Thyroid gland (tissue), 4 donors: ENCODE results near the gene METTL2B. TPM values are rescaled to one million over a fixed set of nuclear protein-coding genes. Genes with fewer than 3 reads are reported as not detected.
"Not testable (repeated sequence)": the region's sequence is repeated elsewhere in the genome, so short reads cannot be mapped to it uniquely, and the experiment has no call there.

Source experiments
- DNase-seq, 2 donors: peaks; one replicate each; pipeline ENCODE4 v3.0.0-alpha.2; 2019
- H3K27ac ChIP-seq, 3 donors: fragments of 200-600 bp; sonication (generic); 1 replicate in 2 of 3; 2 replicates in 1 of 3; pipeline ENCODE4 v1.5.1; 2016 to 2019; ENCODE audit warnings: mild to moderate bottlenecking in 1 of 3, moderate library complexity in 1 of 3
- H3K27me3 ChIP-seq: fragments of 200-600 bp; sonication (generic); one replicate; pipeline ENCODE4 v1.5.1; 2019
- H3K36me3 ChIP-seq, 2 donors: fragments of 200-600 bp; sonication (generic); one replicate each; pipeline ENCODE4 v1.5.1; 2016 to 2019
- H3K4me1 ChIP-seq, 2 donors: fragments of 200-600 bp; sonication (generic); one replicate each; pipeline ENCODE4 v1.5.1; 2017 to 2019
- H3K4me3 ChIP-seq, 3 donors: fragments of 200-600 bp; sonication (generic); replicated peaks in 1 of 3; 1 replicate in 2 of 3; 2 replicates in 1 of 3; pipeline ENCODE4 v1.5.1; 2016; ENCODE audit warnings: mild to moderate bottlenecking in 1 of 3
- H3K9me3 ChIP-seq: fragments of 200-600 bp; sonication (generic); one replicate; pipeline ENCODE4 v1.5.1; 2017
- POLR2A ChIP-seq, 2 donors: fragments of 450-650 bp; IDR thresholded peaks; one replicate each; pipeline ENCODE4 v1.6.1; 2017; ENCODE audit warnings: antibody characterized with exemption in 2 of 2, mild to moderate bottlenecking in 2 of 2, moderate library complexity in 1 of 2
- WGBS, 2 donors: methylation state at CpG; one replicate each; pipeline ENCODE4 v1.1.5; 2017; 5-methylcytosine and 5-hydroxymethylcytosine counted together
- intact Hi-C: fragments of 100-400 bp; cut with DNase I; formaldehyde crosslinking; loops from one replicate; pipeline ENCODE4 v1.15.1; 2023
- total RNA-seq, 4 donors: library from RNA; depleted of rRNA; stranded (reverse); fragments of >200 nt; gene quantifications; one replicate each; pipeline ENCODE4 v1.2.3, GENCODE V29; 2016
- TF ChIP-seq, protein P1 (sequence below), 6 experiments: fragments of 200-600 bp in 3 of 6; fragments of 450-650 bp in 3 of 6; sonication (generic) in 3 of 6; IDR thresholded peaks; one replicate each; pipeline ENCODE4 v1.5.1; 2016 to 2019; ENCODE audit warnings: antibody characterized with exemption in 6 of 6, mild to moderate bottlenecking in 2 of 6, inconsistent platforms in 1 of 6, moderate library complexity in 1 of 6

The METTL2B gene
- total RNA-seq, 4 donors from 2014 or later, result 29.2 to 39.0 (median 32.0) TPM

- Histone ChIP-seq H3K27me3 (no peaks in the 10 kb centered on the region), H3K4me3 (peak overlapping the region in 2 of 3 donors; percentile 9 to 88), H3K9me3 (no peaks in the 10 kb centered on the region), H3K4me1 (peaks cover 6 to 10% of the 10 kb centered on the region in 2 donors), H3K27ac (peak overlapping the region; percentile 95 to 99 (median 98)), H3K36me3 (no peaks in the 10 kb centered on the region)
- TF ChIP-seq, protein P1, sequence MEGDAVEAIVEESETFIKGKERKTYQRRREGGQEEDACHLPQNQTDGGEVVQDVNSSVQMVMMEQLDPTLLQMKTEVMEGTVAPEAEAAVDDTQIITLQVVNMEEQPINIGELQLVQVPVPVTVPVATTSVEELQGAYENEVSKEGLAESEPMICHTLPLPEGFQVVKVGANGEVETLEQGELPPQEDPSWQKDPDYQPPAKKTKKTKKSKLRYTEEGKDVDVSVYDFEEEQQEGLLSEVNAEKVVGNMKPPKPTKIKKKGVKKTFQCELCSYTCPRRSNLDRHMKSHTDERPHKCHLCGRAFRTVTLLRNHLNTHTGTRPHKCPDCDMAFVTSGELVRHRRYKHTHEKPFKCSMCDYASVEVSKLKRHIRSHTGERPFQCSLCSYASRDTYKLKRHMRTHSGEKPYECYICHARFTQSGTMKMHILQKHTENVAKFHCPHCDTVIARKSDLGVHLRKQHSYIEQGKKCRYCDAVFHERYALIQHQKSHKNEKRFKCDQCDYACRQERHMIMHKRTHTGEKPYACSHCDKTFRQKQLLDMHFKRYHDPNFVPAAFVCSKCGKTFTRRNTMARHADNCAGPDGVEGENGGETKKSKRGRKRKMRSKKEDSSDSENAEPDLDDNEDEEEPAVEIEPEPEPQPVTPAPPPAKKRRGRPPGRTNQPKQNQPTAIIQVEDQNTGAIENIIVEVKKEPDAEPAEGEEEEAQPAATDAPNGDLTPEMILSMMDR (IDR thresholded peaks at IDR 0.05), result no peak
- TF ChIP-seq POLR2A (IDR thresholded peaks at IDR 0.05), result no peak
- intact Hi-C loops, result loop anchor here (10.0 kb wide), 1 partner anchor 56 kb away; the partner anchor contains the start of gene METTL2B
- no peak for DNase-seq
- WGBS, 2 donors, result no CpG with 5 or more reads among the region's 38 CpGs
Observed at GRCh38 chr7:128530855-128531104, 54.2 kb downstream of the METTL2B start.

GRCh38 chr7:128531105-128531954 lies 54.8 kb downstream of the METTL2B start:
- peaks cover 6 to 10% of the 10 kb centered on the region in 2 donors for H3K4me1 ChIP-seq
- peak; percentile 81 for DNase-seq
- H3K27me3 ChIP-seq, H3K36me3 ChIP-seq, H3K9me3 ChIP-seq: not testable (repeated sequence)
- intact Hi-C loops, result loop anchor here (10.0 kb wide), 1 partner anchor 57 kb away; the partner anchor contains the start of gene METTL2B
- peak in 1 of 2 donors; percentile 47 for TF ChIP-seq POLR2A (IDR thresholded peaks at IDR 0.05)
- peak overlapping the region; percentile 53 to 88 (median 66) for H3K4me3 ChIP-seq
- H3K27ac ChIP-seq, result peak overlapping the region; percentile 95 to 99 (median 98)
- 0% methylated on average over 6 to 8 of the region's 92 CpGs for WGBS, 2 donors

DNA sequence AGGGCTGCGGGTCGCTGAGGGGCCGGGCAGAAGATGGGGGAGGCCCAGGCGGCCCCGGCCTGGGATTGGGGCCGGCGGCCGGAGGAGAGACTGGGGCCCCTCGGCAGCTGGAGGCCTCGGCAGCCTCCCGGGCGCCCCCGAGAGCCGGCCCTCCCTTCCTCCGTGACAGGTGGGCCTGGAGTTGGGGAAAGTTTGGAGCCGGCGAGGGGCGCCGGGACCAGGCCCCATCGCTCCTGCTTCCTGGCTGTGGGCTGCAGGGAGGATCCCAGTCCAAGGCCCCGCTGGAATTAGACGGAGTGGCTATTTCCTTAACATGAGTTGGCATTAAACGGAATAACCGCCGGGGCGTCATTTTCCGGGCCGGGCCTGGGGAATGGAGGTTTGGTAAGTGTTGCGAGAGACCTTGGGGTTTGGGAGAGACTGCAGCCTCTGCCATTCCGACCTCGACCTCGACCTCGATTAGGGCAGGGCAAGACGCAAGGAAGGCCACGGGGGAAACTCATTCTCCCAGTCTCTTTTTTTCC lies 55.5 kb downstream of the METTL2B start:
- Histone ChIP-seq H3K27ac (peak overlapping the region; percentile 95 to 99 (median 98)), H3K4me1 (peaks cover 6 to 10% of the 10 kb centered on the region in 2 donors), H3K4me3 (peak overlapping the region; percentile 23 to 88 (median 53))
- DNase-seq, result peak; percentile 21 to 34
- intact Hi-C loops, result loop anchor here (10.0 kb wide), 1 partner anchor 57 kb away; the partner anchor contains the start of gene METTL2B
- 0 to 1% methylated on average over 13 to 15 of the region's 35 CpGs for WGBS, 2 donors
- H3K9me3 ChIP-seq, H3K36me3 ChIP-seq, H3K27me3 ChIP-seq: not testable (repeated sequence)

DNA sequence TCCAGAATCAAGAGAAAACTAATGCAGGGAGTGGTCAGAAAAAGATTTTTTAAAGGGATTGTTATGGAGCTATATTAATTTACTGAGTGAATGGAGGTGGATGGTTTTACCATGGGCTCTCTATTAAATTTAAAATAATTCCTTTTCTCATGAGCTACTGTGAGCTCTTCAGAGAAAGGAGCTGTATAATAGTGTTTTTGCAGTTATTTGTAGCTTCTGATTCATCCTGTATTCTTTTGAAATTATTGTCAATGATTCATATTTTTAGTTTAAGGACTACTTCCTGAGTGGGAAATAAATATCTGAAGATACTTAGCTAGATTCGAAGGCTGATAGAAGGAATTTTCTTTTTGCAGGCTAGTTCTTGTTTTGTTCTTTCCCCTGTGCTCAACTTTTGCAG lies 56.4 kb downstream of the METTL2B start:
- peaks cover 6 to 10% of the 10 kb centered on the region in 2 donors for H3K4me1 ChIP-seq
- H3K36me3 ChIP-seq, H3K27ac ChIP-seq, DNase-seq, H3K9me3 ChIP-seq, H3K27me3 ChIP-seq: not testable (repeated sequence)
- 21 to 31% methylated on average over 1 of the region's 1 CpG for WGBS, 2 donors
- peak overlapping the region in 1 of 3 donors; percentile 88 for H3K4me3 ChIP-seq
- intact Hi-C loops, result loop anchor here (10.0 kb wide), 1 partner anchor 58 kb away; the partner anchor contains the start of gene METTL2B

GRCh38 chr7:128537410-128537809 lies 60.9 kb downstream of the METTL2B start:
- not testable (repeated sequence) for DNase-seq, H3K4me3 ChIP-seq, H3K9me3 ChIP-seq, H3K36me3 ChIP-seq, H3K4me1 ChIP-seq, H3K27me3 ChIP-seq
- intact Hi-C loops, result loop anchor here (10.0 kb wide), 1 partner anchor 63 kb away; the partner anchor contains the start of gene METTL2B
- peak overlapping the region in 1 of 3 donors; percentile 58 for H3K27ac ChIP-seq
- WGBS, 2 donors, result 48 to 67% methylated on average over 7 of the region's 7 CpGs
- TF ChIP-seq, protein P1 (IDR thresholded peaks at IDR 0.05), result peak in 2 of 6 experiments; percentile 8 to 47

DNA sequence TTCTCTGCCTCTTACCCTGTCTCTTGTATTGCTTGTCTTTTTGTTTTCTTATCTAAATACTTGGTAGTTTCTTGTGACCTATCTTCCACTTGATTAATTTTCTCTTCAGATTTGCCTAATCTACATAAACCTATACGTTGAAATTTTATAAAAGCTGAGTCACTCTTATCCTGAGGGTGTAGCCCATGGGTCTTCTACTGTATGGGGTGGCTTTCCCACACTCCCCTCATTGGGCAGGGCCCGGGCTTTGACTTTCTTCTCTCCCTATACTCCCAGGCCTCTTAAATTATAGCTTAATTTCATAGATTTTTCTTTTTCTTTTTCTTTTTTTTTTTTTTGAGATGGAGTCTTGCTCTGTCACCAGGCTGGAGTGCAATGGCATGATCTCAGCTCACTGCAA lies 66.0 kb downstream of the METTL2B start:
- H3K27ac ChIP-seq, intact Hi-C loops, DNase-seq, H3K27me3 ChIP-seq, H3K36me3 ChIP-seq, H3K4me3 ChIP-seq, H3K4me1 ChIP-seq, H3K9me3 ChIP-seq: not testable (repeated sequence)
- WGBS, 2 donors, result 88 to 95% methylated on average over 2 of the region's 2 CpGs

DNA sequence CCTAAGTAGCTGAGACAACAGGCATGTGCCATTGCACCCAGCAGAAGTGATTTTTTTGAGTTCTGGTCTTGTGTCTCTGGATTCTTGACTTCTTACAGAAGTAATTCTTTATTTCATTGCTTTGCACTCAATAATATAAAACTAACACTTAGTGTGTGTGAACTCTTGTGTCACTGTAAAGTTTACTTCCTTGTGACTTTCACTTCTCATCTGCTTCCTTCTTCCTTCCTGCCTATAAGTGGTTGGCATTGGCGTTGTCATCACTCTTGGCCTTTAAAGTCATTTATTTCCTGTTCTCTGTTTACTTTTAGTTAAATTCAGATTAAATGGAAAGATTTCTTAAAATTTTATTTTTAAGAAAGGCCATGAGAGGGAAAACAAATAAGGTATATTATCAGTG lies 66.8 kb downstream of the METTL2B start:
- H3K36me3 ChIP-seq, DNase-seq, H3K27ac ChIP-seq, H3K4me1 ChIP-seq, H3K4me3 ChIP-seq, H3K9me3 ChIP-seq, H3K27me3 ChIP-seq, intact Hi-C loops: not testable (repeated sequence)
- WGBS, 2 donors, result 69 to 77% methylated on average over 1 of the region's 1 CpG

GRCh38 chr7:128546319-128546851 lies 69.8 kb downstream of the METTL2B start:
- H3K36me3 ChIP-seq, H3K27ac ChIP-seq, H3K27me3 ChIP-seq, intact Hi-C loops, H3K4me3 ChIP-seq, H3K9me3 ChIP-seq, DNase-seq, H3K4me1 ChIP-seq: not testable (repeated sequence)
- 72 to 80% methylated on average over 9 of the region's 9 CpGs for WGBS, 2 donors
